T47D (cell line): ENCODE results near the gene OR13D1.
"Not testable (repeated sequence)": the region's sequence is repeated elsewhere in the genome, so short reads cannot be mapped to it uniquely, and the experiment has no call there.

Experiments used
- DNase-seq, 2 experiments: peaks; one replicate each; pipeline versions ENCODE4 v3.0.0 to v3.0.0-alpha.2; 2011 to 2012; ENCODE audit warnings: low read depth in 1 of 2, low spot score in 1 of 2
- JUND ChIP-seq: IDR thresholded peaks from 2 replicates; pipeline ENCODE4 v1.6.1; 2012; ENCODE audit warnings: low read depth
- in situ Hi-C: cut with HindIII; loops from 2 replicates; pipeline ENCODE4 v1.10.0; 2016; ENCODE audit warnings: low sequenced_read_pairs, low pct_unique_long_range_greater_than_20kb

Gene OR13D1

DNA sequence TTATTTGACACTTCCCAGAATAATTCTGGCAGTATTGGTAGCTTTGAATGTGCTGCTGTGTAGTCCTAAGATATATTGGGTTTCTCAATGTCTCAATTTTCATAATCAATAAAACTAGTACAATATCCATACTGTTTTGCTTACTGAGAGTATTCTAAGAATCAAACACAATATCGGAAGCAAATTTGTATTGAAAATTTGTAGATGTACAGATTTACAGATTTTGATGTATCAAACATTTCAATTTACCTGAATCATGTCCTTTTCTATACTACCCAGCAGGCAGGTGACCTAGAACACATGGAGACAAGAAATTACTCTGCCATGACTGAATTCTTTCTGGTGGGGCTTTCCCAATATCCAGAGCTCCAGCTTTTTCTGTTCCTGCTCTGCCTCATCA, at the start of gene OR13D1:
TSS of gene OR13D1 (plus strand) at position 301 of the 400 bp plus-strand sequence. CDS start at position 301, 0 bp downstream.
- DNase-seq: no peak
- in situ Hi-C loops: no loop called here
- TF ChIP-seq JUND: no peak

GRCh38 chr9:104658496-104659195, 35.7 kb upstream of the OR13D1 start:
- DNase-seq: no peak
- in situ Hi-C loops: no loop called here
- TF ChIP-seq JUND: no peak

DNA sequence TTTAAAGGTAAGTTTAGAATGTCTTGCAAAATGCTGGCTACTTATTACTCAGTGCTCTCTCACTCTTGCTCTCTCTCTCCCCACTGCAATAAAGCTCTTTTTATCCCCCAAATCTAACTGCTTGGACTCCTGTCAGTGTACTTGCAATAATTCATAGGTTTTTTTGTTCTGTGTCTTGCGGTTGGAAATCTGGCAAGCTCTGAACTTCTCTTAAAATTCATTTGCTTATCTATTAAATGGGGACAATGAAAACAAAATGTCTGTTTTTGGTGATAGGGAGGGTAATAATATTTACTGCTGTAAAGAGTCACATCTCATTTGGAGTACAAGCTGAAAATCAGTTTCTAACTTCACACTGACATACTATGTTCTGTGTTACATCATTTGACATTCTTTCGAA, 18.7 kb upstream of the OR13D1 start:
- no peak for TF ChIP-seq JUND
- DNase-seq: no peak
- in situ Hi-C loops: no loop called here

- no peak for TF ChIP-seq JUND
- peak; percentile 26 to 87 for DNase-seq
- in situ Hi-C loops: no loop called here
These were observed 11.7 kb upstream of the OR13D1 start for GRCh38 chr9:104682642-104683041.

DNA sequence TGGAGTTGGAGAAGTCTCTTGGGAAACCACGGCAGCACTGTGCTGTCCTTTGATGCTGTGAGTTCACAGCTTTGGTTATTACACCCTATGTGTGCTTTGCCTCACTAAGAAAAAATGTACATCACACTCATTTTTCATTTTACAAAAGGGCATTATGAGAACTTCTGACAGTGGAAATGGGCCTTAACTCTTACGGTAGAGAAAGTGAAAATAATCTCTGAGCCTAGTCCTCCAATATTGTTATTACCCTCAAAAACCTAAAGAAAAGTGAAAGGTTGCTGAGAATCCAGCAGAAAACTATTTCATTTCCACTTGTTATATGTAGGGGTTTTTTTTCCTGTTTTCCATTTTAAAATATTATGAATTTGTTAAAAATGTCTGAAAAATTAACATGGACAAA, 8.2 kb upstream of the OR13D1 start:
- no peak for TF ChIP-seq JUND
- in situ Hi-C loops: no loop called here
- no peak for DNase-seq

GRCh38 chr9:104700306-104700705, 6.0 kb downstream of the OR13D1 start:
- no peak for DNase-seq
- in situ Hi-C loops: no loop called here

DNA sequence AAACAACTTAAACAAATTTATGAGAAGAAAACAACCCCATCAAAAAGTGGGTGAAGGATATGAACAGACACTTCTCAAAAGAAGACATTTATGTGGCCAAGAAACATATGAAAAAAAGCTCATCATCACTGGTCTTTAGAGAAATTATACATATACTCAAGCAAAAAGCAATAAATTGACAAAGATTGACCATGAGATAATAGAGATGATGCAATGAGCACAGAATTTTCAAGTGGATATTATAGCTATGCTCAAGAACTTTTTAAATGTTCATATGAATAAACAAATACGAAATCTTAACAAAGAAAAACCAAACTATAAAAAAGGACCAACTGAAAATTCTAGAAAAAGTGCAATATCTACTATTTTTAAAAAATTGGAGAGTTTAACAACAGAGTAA, 14.4 kb downstream of the OR13D1 start:
- DNase-seq, in situ Hi-C loops: not testable (repeated sequence)

More at GRCh38 chr9:104700306-104700705, 6.0 kb downstream of the OR13D1 start:
- no peak for TF ChIP-seq JUND

DNA sequence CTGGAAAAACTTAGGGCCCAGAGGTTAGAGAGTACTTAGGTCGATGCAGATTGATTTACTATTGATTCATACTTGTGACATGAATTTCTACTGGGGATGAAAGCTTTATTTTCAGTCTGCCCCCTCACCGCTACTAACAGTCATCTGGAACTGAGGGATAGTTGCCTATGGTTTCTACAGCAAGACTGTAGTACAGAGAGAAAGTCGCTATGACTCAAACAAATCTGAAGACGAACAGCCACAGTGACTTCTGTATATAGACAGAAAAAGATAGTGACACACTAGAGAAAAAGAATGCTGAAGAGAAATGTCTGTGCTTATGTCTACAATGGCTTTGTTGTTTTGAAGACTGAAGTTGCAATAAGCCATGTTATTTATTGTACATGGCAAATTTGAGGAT, 17.3 kb downstream of the OR13D1 start:
- in situ Hi-C loops: no loop called here
- no peak for TF ChIP-seq JUND
- DNase-seq: no peak

GRCh38 chr9:104725014-104725413, 30.7 kb downstream of the OR13D1 start:
- in situ Hi-C loops: no loop called here
- TF ChIP-seq JUND: no peak
- no peak for DNase-seq

DNA sequence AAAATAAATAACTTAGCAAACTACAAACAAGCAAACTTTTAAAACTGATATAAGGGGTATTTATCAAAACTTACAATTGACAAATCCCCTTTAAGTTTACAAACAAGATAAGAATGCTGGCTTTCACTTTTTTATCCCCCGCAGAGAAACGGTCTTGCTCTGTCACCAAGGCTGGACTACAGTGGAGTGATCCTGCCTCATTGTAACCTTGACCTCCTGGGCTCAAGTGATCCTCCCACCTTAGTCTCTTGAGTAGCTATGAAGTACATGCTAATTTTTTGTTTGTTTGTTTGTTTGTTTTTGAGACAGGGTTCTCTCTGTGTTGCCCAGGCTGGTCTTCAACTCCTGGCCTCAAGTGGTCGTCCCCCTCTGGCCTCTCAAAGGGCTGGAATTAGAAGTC, 44.1 kb downstream of the OR13D1 start:
- in situ Hi-C loops: no loop called here
- DNase-seq: no peak
- no peak for TF ChIP-seq JUND

DNA sequence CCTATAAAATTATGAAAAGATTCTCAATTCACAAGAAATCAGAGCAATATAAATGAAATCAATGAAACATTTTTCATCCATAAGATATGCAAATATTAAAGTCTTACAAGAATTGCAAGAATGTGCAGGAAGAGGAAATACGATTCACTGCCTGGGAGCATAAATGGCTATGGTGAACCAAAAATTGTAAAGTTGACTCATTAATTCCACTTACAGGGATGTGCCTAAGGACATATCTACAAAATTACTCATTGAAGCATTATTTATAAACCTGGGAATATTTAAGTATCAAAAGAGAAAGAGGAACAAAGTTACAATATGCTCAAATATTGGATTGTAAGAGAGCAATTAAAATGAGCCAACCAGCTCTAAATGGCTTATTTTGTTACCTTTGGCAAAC, 46.3 kb downstream of the OR13D1 start:
- TF ChIP-seq JUND: no peak
- DNase-seq: no peak

DNA sequence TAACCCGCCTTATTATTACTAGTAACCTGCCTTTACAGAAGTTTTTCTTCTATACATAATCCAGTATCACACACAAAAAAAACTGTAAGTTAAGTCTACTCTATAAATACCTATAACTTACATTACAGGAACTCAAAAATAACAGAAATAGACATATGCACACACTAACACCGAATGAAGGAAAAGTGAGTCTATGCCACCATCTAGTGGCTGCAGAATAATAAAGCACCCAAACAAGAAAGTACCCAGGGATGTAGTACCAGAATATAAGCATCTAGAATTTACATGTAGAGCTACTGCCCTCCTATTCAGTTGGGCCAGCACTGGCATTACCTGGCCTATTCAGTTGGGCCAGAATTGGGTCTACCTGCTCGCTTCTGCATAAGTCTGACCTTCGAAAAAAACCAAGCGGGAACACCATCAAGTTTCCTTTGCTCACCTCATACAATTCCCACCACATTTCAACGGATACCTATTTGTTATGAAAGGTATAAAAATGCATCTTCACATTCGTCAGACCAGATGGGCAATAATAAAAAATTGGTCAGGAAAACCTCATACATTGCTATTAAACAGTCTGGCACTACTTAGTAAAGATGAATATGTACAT, 49.2 kb downstream of the OR13D1 start:
- TF ChIP-seq JUND: no peak
- peak; percentile 43 to 85 for DNase-seq
- in situ Hi-C loops: no loop called here

More for the DNA sequence above, 46.3 kb downstream of the OR13D1 start:
- in situ Hi-C loops: no loop called here
